Muscle layer of duodenum (tissue), 2 donors: Measurements from ENCODE around the gene SEC61A1.

ENCODE experiments used
- H3K27ac ChIP-seq: one replicate; pipeline ENCODE4 v1.7.0; 2013; ENCODE audit warnings: mild to moderate bottlenecking, low read length
- H3K27me3 ChIP-seq: one replicate; pipeline ENCODE4 v1.7.0; 2013; ENCODE audit warnings: low read depth, mild to moderate bottlenecking, control low read depth, low read length
- H3K36me3 ChIP-seq, 2 donors: one replicate each; pipeline ENCODE4 v1.7.0; 2013; ENCODE audit warnings: low read length in 2 of 2, control low read depth in 1 of 2, mild to moderate bottlenecking in 1 of 2; ENCODE audit not compliant: insufficient read depth in 2 of 2, control insufficient read depth in 1 of 2
- H3K4me1 ChIP-seq, 2 donors: one replicate each; pipeline ENCODE4 v1.7.0; 2013; ENCODE audit warnings: low read length in 2 of 2, mild to moderate bottlenecking in 2 of 2, control low read depth in 1 of 2, moderate library complexity in 1 of 2; ENCODE audit not compliant: insufficient read depth in 2 of 2, control insufficient read depth in 1 of 2
- H3K4me3 ChIP-seq, 2 donors: one replicate each; pipeline ENCODE4 v1.7.0; 2013; ENCODE audit warnings: low read length in 2 of 2, low read depth in 1 of 2, mild to moderate bottlenecking in 1 of 2
- H3K9me3 ChIP-seq, 2 donors: one replicate each; pipeline ENCODE4 v1.7.0; 2013; ENCODE audit warnings: low read length in 2 of 2, control low read depth in 1 of 2, mild to moderate bottlenecking in 1 of 2; ENCODE audit not compliant: control insufficient read depth in 1 of 2
- donor health status: healthy.

The SEC61A1 gene

GRCh38 chr3:128078875-128079274 is 26.6 kb downstream of the SEC61A1 start:
- peaks cover 5 to 31% of the 10 kb centered on the region in 2 donors for H3K4me1 ChIP-seq
- H3K36me3 ChIP-seq, result peaks cover 6 to 18% of the 10 kb centered on the region in 2 donors
- no peaks in the 10 kb centered on the region for H3K27me3 ChIP-seq
- no peaks in the 10 kb centered on the region for H3K9me3 ChIP-seq
- no peak overlapping the region for H3K27ac ChIP-seq
- no peak overlapping the region for H3K4me3 ChIP-seq

- Histone ChIP-seq H3K9me3 (no peaks in the 10 kb centered on the region), H3K36me3 (peaks cover 6 to 18% of the 10 kb centered on the region in 2 donors), H3K27ac (no peak overlapping the region), H3K27me3 (no peaks in the 10 kb centered on the region), H3K4me1 (peaks cover 7 to 39% of the 10 kb centered on the region in 2 donors), H3K4me3 (no peak overlapping the region)
These were observed 27.6 kb downstream of the SEC61A1 start for GRCh38 chr3:128079823-128080222.

- H3K9me3 ChIP-seq, result no peaks in the 10 kb centered on the region
- peaks cover 6 to 18% of the 10 kb centered on the region in 2 donors for H3K36me3 ChIP-seq
- H3K27ac ChIP-seq, result no peak overlapping the region
- H3K27me3 ChIP-seq, result no peaks in the 10 kb centered on the region
- no peak overlapping the region for H3K4me3 ChIP-seq
- peaks cover 3 to 42% of the 10 kb centered on the region in 2 donors for H3K4me1 ChIP-seq
These were observed 28.3 kb downstream of the SEC61A1 start for GRCh38 chr3:128080323-128081080.

- no peaks in the 10 kb centered on the region for H3K9me3 ChIP-seq
- no peak overlapping the region for H3K4me3 ChIP-seq
- H3K27me3 ChIP-seq, result no peaks in the 10 kb centered on the region
- peaks cover 6 to 19% of the 10 kb centered on the region in 2 donors for H3K36me3 ChIP-seq
- peaks cover 3 to 43% of the 10 kb centered on the region in 2 donors for H3K4me1 ChIP-seq
- H3K27ac ChIP-seq, result no peak overlapping the region
These were observed 29.0 kb downstream of the SEC61A1 start for GRCh38 chr3:128081226-128081625.

GRCh38 chr3:128081846-128082245 is 29.6 kb downstream of the SEC61A1 start:
- no peaks in the 10 kb centered on the region for H3K9me3 ChIP-seq
- H3K4me3 ChIP-seq, result no peak overlapping the region
- H3K4me1 ChIP-seq, result peaks cover 3 to 41% of the 10 kb centered on the region in 2 donors
- H3K27me3 ChIP-seq, result no peaks in the 10 kb centered on the region
- H3K27ac ChIP-seq, result no peak overlapping the region
- H3K36me3 ChIP-seq, result peaks cover 6 to 22% of the 10 kb centered on the region in 2 donors

GRCh38 chr3:128082546-128082945 is 30.3 kb downstream of the SEC61A1 start:
- peaks cover 6 to 26% of the 10 kb centered on the region in 2 donors for H3K36me3 ChIP-seq
- H3K27me3 ChIP-seq, result no peaks in the 10 kb centered on the region
- no peak overlapping the region for H3K27ac ChIP-seq

GRCh38 chr3:128083396-128083795 is 31.2 kb downstream of the SEC61A1 start:
- Histone ChIP-seq H3K9me3 (no peaks in the 10 kb centered on the region), H3K27ac (no peak overlapping the region), H3K4me1 (peaks cover 3 to 41% of the 10 kb centered on the region in 2 donors), H3K36me3 (peaks cover 6 to 26% of the 10 kb centered on the region in 2 donors), H3K4me3 (no peak overlapping the region), H3K27me3 (no peaks in the 10 kb centered on the region)

More at GRCh38 chr3:128082546-128082945, 30.3 kb downstream of the SEC61A1 start:
- H3K4me3 ChIP-seq, result no peak overlapping the region
- H3K9me3 ChIP-seq, result no peaks in the 10 kb centered on the region
- H3K4me1 ChIP-seq, result peaks cover 3 to 41% of the 10 kb centered on the region in 2 donors

- Histone ChIP-seq H3K27ac (no peak overlapping the region), H3K4me3 (no peak overlapping the region), H3K9me3 (no peaks in the 10 kb centered on the region), H3K36me3 (peaks cover 6 to 26% of the 10 kb centered on the region in 2 donors), H3K27me3 (no peaks in the 10 kb centered on the region), H3K4me1 (peaks cover 3 to 41% of the 10 kb centered on the region in 2 donors)
These were observed 31.9 kb downstream of the SEC61A1 start for GRCh38 chr3:128083980-128084674.

- H3K9me3 ChIP-seq, result no peaks in the 10 kb centered on the region
- no peaks in the 10 kb centered on the region for H3K27me3 ChIP-seq
- H3K4me1 ChIP-seq, result peaks cover 3 to 41% of the 10 kb centered on the region in 2 donors
- peaks cover 6 to 26% of the 10 kb centered on the region in 2 donors for H3K36me3 ChIP-seq
- H3K4me3 ChIP-seq, result no peak overlapping the region
- H3K27ac ChIP-seq, result no peak overlapping the region
These were observed 32.4 kb downstream of the SEC61A1 start for GRCh38 chr3:128084675-128085021.

- Histone ChIP-seq H3K4me1 (peaks cover 3 to 23% of the 10 kb centered on the region in 2 donors), H3K27me3 (no peaks in the 10 kb centered on the region), H3K4me3 (no peak overlapping the region), H3K9me3 (no peaks in the 10 kb centered on the region), H3K36me3 (peaks cover 3 to 13% of the 10 kb centered on the region in 2 donors), H3K27ac (no peak overlapping the region)
These were observed 36.9 kb downstream of the SEC61A1 start for GRCh38 chr3:128089135-128089534.

- Histone ChIP-seq H3K27me3 (no peaks in the 10 kb centered on the region), H3K4me1 (peaks cover 0 to 6% of the 10 kb centered on the region in 2 donors), H3K27ac (no peak overlapping the region), H3K36me3 (peaks cover 3 to 20% of the 10 kb centered on the region in 2 donors), H3K4me3 (no peak overlapping the region), H3K9me3 (no peaks in the 10 kb centered on the region)
These were observed 39.3 kb downstream of the SEC61A1 start for GRCh38 chr3:128091586-128091985.
